Trophoblast cell (in vitro differentiated cells and primary cell): Measurements from ENCODE around the gene RFTN1.

Experiments
- DNase-seq, 2 donors: peaks; one replicate each; pipeline ENCODE4 v3.0.0-alpha.2; 2016
- H2AFZ ChIP-seq: 2 replicates; pipeline ENCODE4 v1.6.1; 2013; ENCODE audit warnings: low read length, moderate library complexity, mild to moderate bottlenecking; ENCODE audit not compliant: insufficient read depth, poor library complexity
- H2AK5ac ChIP-seq: 2 replicates; pipeline ENCODE4 v1.6.1; 2013; ENCODE audit warnings: mild to moderate bottlenecking, low read length
- H2BK120ac ChIP-seq: 2 replicates; pipeline ENCODE4 v1.6.1; 2013; ENCODE audit warnings: low read length, mild to moderate bottlenecking, moderate library complexity; ENCODE audit not compliant: insufficient read depth, poor library complexity
- H2BK12ac ChIP-seq: 2 replicates; pipeline ENCODE4 v1.6.1; 2013; ENCODE audit warnings: mild to moderate bottlenecking, low read length, moderate library complexity
- H2BK5ac ChIP-seq: 2 replicates; pipeline ENCODE4 v1.6.1; 2013; ENCODE audit warnings: low read length, low read depth, moderate library complexity, mild to moderate bottlenecking; ENCODE audit not compliant: poor library complexity
- H3K14ac ChIP-seq: 2 replicates; pipeline ENCODE4 v1.6.1; 2013; ENCODE audit warnings: mild to moderate bottlenecking, low read length
- H3K18ac ChIP-seq: 2 replicates; pipeline ENCODE4 v1.6.1; 2013; ENCODE audit warnings: mild to moderate bottlenecking, low read length
- H3K23ac ChIP-seq: 2 replicates; pipeline ENCODE4 v1.6.1; 2013; ENCODE audit warnings: low read length
- H3K27ac ChIP-seq: 2 replicates; pipeline ENCODE4 v1.5.1; 2013; ENCODE audit warnings: low read depth, mild to moderate bottlenecking, inconsistent platforms, low read length, moderate library complexity
- H3K27me3 ChIP-seq: 2 replicates; pipeline ENCODE4 v1.6.1; 2013; ENCODE audit warnings: inconsistent platforms, mild to moderate bottlenecking, low read length, moderate library complexity; ENCODE audit not compliant: insufficient read depth
- H3K36me3 ChIP-seq, 2 experiments: 1 replicate in 1 of 2; 2 replicates in 1 of 2; pipeline ENCODE4 v1.6.1; 2013; ENCODE audit warnings: low read length in 2 of 2, mild to moderate bottlenecking in 2 of 2, moderate library complexity in 1 of 2; ENCODE audit not compliant: insufficient read depth in 2 of 2, control insufficient read depth in 1 of 2
- H3K4ac ChIP-seq: 2 replicates; pipeline ENCODE4 v1.6.1; 2013; ENCODE audit warnings: low read depth, mild to moderate bottlenecking, low read length, moderate library complexity
- H3K4me1 ChIP-seq, 2 experiments: 1 replicate in 1 of 2; 2 replicates in 1 of 2; pipeline ENCODE4 v1.6.1; 2013; ENCODE audit warnings: low read length in 2 of 2, mild to moderate bottlenecking in 2 of 2, moderate library complexity in 1 of 2; ENCODE audit not compliant: insufficient read depth in 2 of 2, control insufficient read depth in 1 of 2
- H3K4me2 ChIP-seq: 2 replicates; pipeline ENCODE4 v1.6.1; 2013; ENCODE audit warnings: inconsistent platforms, mild to moderate bottlenecking, low read length, moderate library complexity
- H3K4me3 ChIP-seq: 2 replicates; pipeline ENCODE4 v1.5.1; 2013; ENCODE audit warnings: mild to moderate bottlenecking, low read depth, low read length, inconsistent platforms
- H3K79me1 ChIP-seq: one replicate; pipeline ENCODE4 v1.6.1; 2013; ENCODE audit warnings: low read length
- H3K79me2 ChIP-seq: 2 replicates; pipeline ENCODE4 v1.6.1; 2013; ENCODE audit warnings: low read length, mild to moderate bottlenecking; ENCODE audit not compliant: control insufficient read depth, insufficient read depth, poor library complexity
- H3K9ac ChIP-seq: 2 replicates; pipeline ENCODE4 v1.6.1; 2013; ENCODE audit warnings: mild to moderate bottlenecking, low read length
- H3K9me3 ChIP-seq: 2 replicates; pipeline ENCODE4 v1.6.1; 2013; ENCODE audit warnings: low read depth, mild to moderate bottlenecking, control low read depth, inconsistent platforms, low read length; ENCODE audit not compliant: insufficient read depth
- H4K12ac ChIP-seq: 2 replicates; pipeline ENCODE4 v1.6.1; 2013; ENCODE audit warnings: low read depth, mild to moderate bottlenecking, low read length, moderate library complexity
- H4K8ac ChIP-seq: 2 replicates; pipeline ENCODE4 v1.6.1; 2013; ENCODE audit warnings: low read depth, mild to moderate bottlenecking, low read length, moderate library complexity
- H4K91ac ChIP-seq: one replicate; pipeline ENCODE4 v1.6.1; 2013; ENCODE audit warnings: low read depth, mild to moderate bottlenecking, low read length, moderate library complexity
- WGBS: extraction: QIAGEN DNeasy Blood & Tissue Kit; methylation state at CpG from one replicate; pipeline ENCODE4 v1.1.7; 2013; ENCODE audit warnings: missing lambda C conversion rate; ENCODE audit not compliant: insufficient read length, insufficient coverage; ENCODE audit errors: extremely low coverage; 5-methylcytosine and 5-hydroxymethylcytosine counted together

The RFTN1 gene

GRCh38 chr3:16478516-16478915 lies 35.0 kb downstream of the RFTN1 start:
- Histone ChIP-seq H4K12ac (no peak overlapping the region), H3K27ac (no peak overlapping the region), H4K91ac (no peak overlapping the region), H3K9ac (no peak overlapping the region), H3K23ac (no peak overlapping the region), H2BK120ac (no peak overlapping the region), H2BK12ac (no peak overlapping the region), H3K18ac (no peak overlapping the region), H3K4ac (no peak overlapping the region), H4K8ac (no peak overlapping the region), H3K79me1 (no peaks in the 10 kb centered on the region), H3K4me2 (no peak overlapping the region), H3K4me3 (no peak overlapping the region), H3K79me2 (no peaks in the 10 kb centered on the region), H3K9me3 (no peaks in the 10 kb centered on the region), H3K36me3 (no peaks in the 10 kb centered on the region), H3K27me3 (no peaks in the 10 kb centered on the region), H2BK5ac (no peak overlapping the region), H3K14ac (no peak overlapping the region), H2AK5ac (no peak overlapping the region), H2AFZ (no peak overlapping the region), H3K4me1 (peaks cover 0 to 2% of the 10 kb centered on the region in 2 experiments)
- peak; percentile 60 to 64 for DNase-seq
- WGBS, result no CpG with 5 or more reads among the region's 2 CpGs

GRCh38 chr3:16477521-16477920 lies 36.0 kb downstream of the RFTN1 start:
- Histone ChIP-seq H2AFZ (no peak overlapping the region), H3K14ac (no peak overlapping the region), H3K9ac (no peak overlapping the region), H3K36me3 (no peaks in the 10 kb centered on the region), H3K18ac (no peak overlapping the region), H2BK120ac (no peak overlapping the region), H2AK5ac (no peak overlapping the region), H3K79me2 (no peaks in the 10 kb centered on the region), H4K12ac (no peak overlapping the region), H3K9me3 (no peaks in the 10 kb centered on the region), H3K27ac (no peak overlapping the region), H2BK5ac (no peak overlapping the region), H3K27me3 (no peaks in the 10 kb centered on the region), H4K91ac (no peak overlapping the region), H4K8ac (no peak overlapping the region), H3K4me1 (peaks cover 0 to 2% of the 10 kb centered on the region in 2 experiments), H3K4ac (no peak overlapping the region), H2BK12ac (no peak overlapping the region), H3K79me1 (no peaks in the 10 kb centered on the region), H3K4me2 (no peak overlapping the region), H3K4me3 (no peak overlapping the region), H3K23ac (no peak overlapping the region)
- no CpG with 5 or more reads among the region's 3 CpGs for WGBS
- no peak for DNase-seq

- no peaks in the 10 kb centered on the region for H3K9me3 ChIP-seq
- H4K8ac ChIP-seq, result no peak overlapping the region
- no peak overlapping the region for H3K4me3 ChIP-seq
- H3K36me3 ChIP-seq, result no peaks in the 10 kb centered on the region
- no peak overlapping the region for H2BK5ac ChIP-seq
- no peak overlapping the region for H3K27ac ChIP-seq
- H3K23ac ChIP-seq, result no peak overlapping the region
- H3K27me3 ChIP-seq, result no peaks in the 10 kb centered on the region
- H3K4me2 ChIP-seq, result no peak overlapping the region
- H3K79me2 ChIP-seq, result no peaks in the 10 kb centered on the region
- no peak overlapping the region for H4K91ac ChIP-seq
- H3K4ac ChIP-seq, result no peak overlapping the region
- no peak overlapping the region for H2AFZ ChIP-seq
- peaks cover 0 to 2% of the 10 kb centered on the region in 2 experiments for H3K4me1 ChIP-seq
- H2BK12ac ChIP-seq, result no peak overlapping the region
- no peak overlapping the region for H3K9ac ChIP-seq
- peak in 1 of 2 donors; percentile 21 for DNase-seq
- H3K18ac ChIP-seq, result no peak overlapping the region
- H3K79me1 ChIP-seq, result no peaks in the 10 kb centered on the region
- no peak overlapping the region for H4K12ac ChIP-seq
- no peak overlapping the region for H2AK5ac ChIP-seq
- no peak overlapping the region for H3K14ac ChIP-seq
- H2BK120ac ChIP-seq, result no peak overlapping the region
Observed at GRCh38 chr3:16477056-16477455, 36.4 kb downstream of the RFTN1 start.

GRCh38 chr3:16476636-16477035 lies 36.9 kb downstream of the RFTN1 start:
- Histone ChIP-seq H2AFZ (no peak overlapping the region), H3K36me3 (no peaks in the 10 kb centered on the region), H3K4ac (no peak overlapping the region), H3K14ac (no peak overlapping the region), H4K12ac (no peak overlapping the region), H3K9ac (no peak overlapping the region), H4K91ac (no peak overlapping the region), H3K9me3 (no peaks in the 10 kb centered on the region), H2BK120ac (no peak overlapping the region), H3K79me1 (no peaks in the 10 kb centered on the region), H3K4me1 (peaks cover 0 to 2% of the 10 kb centered on the region in 2 experiments), H4K8ac (no peak overlapping the region), H3K27me3 (no peaks in the 10 kb centered on the region), H2AK5ac (no peak overlapping the region), H3K4me2 (no peak overlapping the region), H3K18ac (no peak overlapping the region), H3K4me3 (no peak overlapping the region), H2BK5ac (no peak overlapping the region), H3K23ac (no peak overlapping the region), H3K27ac (no peak overlapping the region), H3K79me2 (no peaks in the 10 kb centered on the region), H2BK12ac (no peak overlapping the region)
- no CpG with 5 or more reads among the region's 5 CpGs for WGBS
- no peak for DNase-seq
